ENCODE results near the gene RPL14.

DNA sequence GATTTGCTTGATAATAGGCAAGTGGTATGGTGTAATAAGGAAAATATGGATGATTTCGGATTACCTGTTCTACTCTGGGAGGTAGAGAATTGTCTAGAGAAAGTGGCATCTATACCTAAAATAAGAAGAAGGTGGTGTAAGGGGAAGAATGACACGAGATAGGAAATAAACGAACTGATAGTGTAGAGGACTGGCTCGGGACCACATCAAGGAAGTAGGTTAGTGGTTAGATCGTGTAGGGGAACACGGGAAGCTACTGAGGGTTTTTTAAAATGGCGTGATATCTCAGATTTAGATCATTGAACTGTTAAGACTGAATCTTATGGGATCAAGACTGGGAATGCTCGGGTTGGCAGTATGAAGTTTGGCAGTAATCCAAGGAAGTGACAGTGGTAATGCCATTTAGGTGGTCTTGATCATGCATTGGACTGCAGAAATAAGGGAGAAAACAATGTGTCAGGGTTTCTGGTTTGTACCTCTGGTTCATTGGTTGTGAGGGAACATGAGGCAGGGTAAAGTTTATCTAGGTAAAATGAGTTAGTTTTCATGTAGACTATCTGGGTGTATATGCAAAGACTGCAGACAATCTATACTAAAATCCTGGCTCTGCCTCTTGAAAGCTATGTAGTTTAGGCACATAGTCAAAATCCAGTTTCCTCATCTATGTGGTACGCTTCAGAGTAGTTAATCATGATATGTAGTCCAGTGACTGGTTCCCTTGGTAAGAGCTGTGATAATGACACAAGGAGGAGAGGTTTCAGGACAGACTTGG lies 7.4 kb downstream of the RPL14 start:
- TF ChIP-seq CTCF (IDR thresholded peaks at IDR 0.05 in 4 of 5, conservative IDR thresholded peaks at IDR 0.05 in 1 of 5) (no peak), POLR2A (IDR thresholded peaks at IDR 0.05) (no peak)
